ENCODE data around the gene ARVCF.

- TF ChIP-seq, protein P1, sequence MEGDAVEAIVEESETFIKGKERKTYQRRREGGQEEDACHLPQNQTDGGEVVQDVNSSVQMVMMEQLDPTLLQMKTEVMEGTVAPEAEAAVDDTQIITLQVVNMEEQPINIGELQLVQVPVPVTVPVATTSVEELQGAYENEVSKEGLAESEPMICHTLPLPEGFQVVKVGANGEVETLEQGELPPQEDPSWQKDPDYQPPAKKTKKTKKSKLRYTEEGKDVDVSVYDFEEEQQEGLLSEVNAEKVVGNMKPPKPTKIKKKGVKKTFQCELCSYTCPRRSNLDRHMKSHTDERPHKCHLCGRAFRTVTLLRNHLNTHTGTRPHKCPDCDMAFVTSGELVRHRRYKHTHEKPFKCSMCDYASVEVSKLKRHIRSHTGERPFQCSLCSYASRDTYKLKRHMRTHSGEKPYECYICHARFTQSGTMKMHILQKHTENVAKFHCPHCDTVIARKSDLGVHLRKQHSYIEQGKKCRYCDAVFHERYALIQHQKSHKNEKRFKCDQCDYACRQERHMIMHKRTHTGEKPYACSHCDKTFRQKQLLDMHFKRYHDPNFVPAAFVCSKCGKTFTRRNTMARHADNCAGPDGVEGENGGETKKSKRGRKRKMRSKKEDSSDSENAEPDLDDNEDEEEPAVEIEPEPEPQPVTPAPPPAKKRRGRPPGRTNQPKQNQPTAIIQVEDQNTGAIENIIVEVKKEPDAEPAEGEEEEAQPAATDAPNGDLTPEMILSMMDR (IDR thresholded peaks at IDR 0.05; ENCODE audit: extremely low read depth in 1 of 2, insufficient read depth in 1 of 2, low read depth in 1 of 2, low read length in 2 of 2): no peak
- TF ChIP-seq POLR2A (IDR thresholded peaks at IDR 0.05; ENCODE audit: low read depth, low read length) (no peak), JUN (IDR thresholded peaks at IDR 0.05; ENCODE audit: borderline replicate concordance, insufficient read depth, insufficient read length, low read depth) (no peak), POLR2AphosphoS5 (IDR thresholded peaks at IDR 0.05; ENCODE audit: insufficient read depth, low read depth, low read length) (no peak), MAX (IDR thresholded peaks at IDR 0.05; ENCODE audit: insufficient read depth, insufficient read length) (no peak), EZH2 (IDR thresholded peaks at IDR 0.05; ENCODE audit: borderline replicate concordance, low read depth, low read length, severe bottlenecking) (no peak), MYC (IDR thresholded peaks at IDR 0.05; ENCODE audit: low read depth, low read length) (no peak), FOS (IDR thresholded peaks at IDR 0.05; ENCODE audit: borderline replicate concordance, insufficient read depth, low read length) (no peak), GATA2 (IDR thresholded peaks at IDR 0.05; ENCODE audit: insufficient read depth, insufficient read length, low read depth, low read length) (no peak)
Observed at GRCh38 chr22:19990609-19991394, 25.8 kb downstream of the ARVCF start.

Measured in endothelial cell of umbilical vein (primary cell).